Neural cell (in vitro differentiated cells): ENCODE results near the gene RAET1G. TPM values are rescaled to one million over a fixed set of nuclear protein-coding genes. Genes with fewer than 3 reads are reported as not detected.

Experiments used
- H2AFZ ChIP-seq: fragments of 200-600, 300-800 bp; sonication (generic), shearing (Covaris generic); 2 replicates; pipeline ENCODE4 v1.6.0; 2014; ENCODE audit warnings: low read depth, mild to moderate bottlenecking, antibody characterized with exemption, low read length, moderate library complexity
- H3F3A ChIP-seq: fragments of 200-600 bp; shearing (Covaris generic); 2 replicates; pipeline ENCODE4 v1.6.1; 2016; ENCODE audit warnings: mild to moderate bottlenecking, moderate library complexity, mixed read lengths, antibody characterized with exemption, low read length; ENCODE audit not compliant: insufficient read depth, poor library complexity, severe bottlenecking
- H3K27ac ChIP-seq: fragments of 200-600, 300-800 bp; sonication (generic), shearing (Covaris generic); 2 replicates; pipeline ENCODE4 v1.5.1; 2014; ENCODE audit warnings: mild to moderate bottlenecking, low read length, moderate library complexity
- H3K27me3 ChIP-seq: fragments of 300-800, 200-600 bp; sonication (generic), shearing (Covaris generic); 2 replicates; pipeline ENCODE4 v1.6.0; 2014; ENCODE audit warnings: mild to moderate bottlenecking, low read depth, low read length, moderate library complexity; ENCODE audit not compliant: insufficient read depth
- H3K36me3 ChIP-seq: fragments of 300-800, 200-600 bp; sonication (generic), shearing (Covaris generic); 2 replicates; pipeline ENCODE4 v1.5.1; 2014; ENCODE audit warnings: mild to moderate bottlenecking, antibody characterized with exemption, low read length, moderate library complexity; ENCODE audit not compliant: insufficient read depth
- H3K4me2 ChIP-seq: fragments of 300-800, 200-600 bp; sonication (generic), shearing (Covaris generic); 2 replicates; pipeline ENCODE4 v1.6.0; 2014; ENCODE audit warnings: mild to moderate bottlenecking, low read length
- H3K4me3 ChIP-seq: fragments of 300-800, 200-600 bp; sonication (generic), shearing (Covaris generic); 2 replicates; pipeline ENCODE4 v1.5.1; 2014; ENCODE audit warnings: mild to moderate bottlenecking, low read length, moderate library complexity
- H3K79me2 ChIP-seq: fragments of 200-600 bp; shearing (Covaris generic); replicated peaks from 2 replicates; pipeline ENCODE4 v1.6.0; 2014; ENCODE audit warnings: mild to moderate bottlenecking, low read length, moderate library complexity; ENCODE audit not compliant: insufficient read depth
- H3K9ac ChIP-seq: fragments of 300-800, 200-600 bp; sonication (generic), shearing (Covaris generic); 2 replicates; pipeline ENCODE4 v1.6.1; 2016; ENCODE audit warnings: mild to moderate bottlenecking, low read length, mixed read lengths
- H3K9me2 ChIP-seq: fragments of 200-600 bp; shearing (Covaris generic); 2 replicates; pipeline ENCODE4 v1.6.1; 2016; ENCODE audit warnings: mild to moderate bottlenecking, low read length, mixed read lengths; ENCODE audit not compliant: insufficient read depth
- H3K9me3 ChIP-seq: fragments of 200-600, 300-800 bp; sonication (generic), shearing (Covaris generic); 2 replicates; pipeline ENCODE4 v1.6.1; 2016; ENCODE audit warnings: mild to moderate bottlenecking, mixed run types, low read length, moderate library complexity, mixed read lengths
- H4K20me1 ChIP-seq: fragments of 200-600 bp; shearing (Covaris generic); 2 replicates; pipeline ENCODE4 v1.6.1; 2016; ENCODE audit warnings: mild to moderate bottlenecking, mixed run types; ENCODE audit not compliant: insufficient read depth
- CTCF ChIP-seq: fragments of 450-650 bp; IDR thresholded peaks from 2 replicates; pipeline ENCODE4 v1.5.1; 2014; ENCODE audit warnings: antibody characterized with exemption, mild to moderate bottlenecking, moderate library complexity; ENCODE audit not compliant: poor library complexity, severe bottlenecking
- EP300 ChIP-seq: fragments of 450-650 bp; conservative IDR thresholded peaks from 2 replicates; pipeline ENCODE4 v1.6.1; 2014; ENCODE audit warnings: antibody characterized with exemption, mild to moderate bottlenecking, moderate library complexity; ENCODE audit not compliant: poor library complexity, severe bottlenecking
- EZH2 ChIP-seq: fragments of 200-600, 300-800 bp; shearing (Covaris generic), sonication (generic); IDR thresholded peaks from 2 replicates; pipeline ENCODE4 v1.6.1; 2014; ENCODE audit warnings: antibody characterized with exemption, low read length, borderline replicate concordance, mild to moderate bottlenecking; ENCODE audit not compliant: insufficient read depth, poor library complexity, severe bottlenecking
- MXI1 ChIP-seq: fragments of 450-650 bp; conservative IDR thresholded peaks from 2 replicates; pipeline ENCODE4 v1.6.1; 2014; ENCODE audit warnings: antibody characterized with exemption, mild to moderate bottlenecking; ENCODE audit not compliant: poor library complexity, severe bottlenecking
- POLR2AphosphoS5 ChIP-seq: IDR thresholded peaks from 2 replicates; pipeline ENCODE4 v1.6.1; 2012
- RAD21 ChIP-seq: fragments of 450-650 bp; conservative IDR thresholded peaks from 2 replicates; pipeline ENCODE4 v1.6.1; 2014; ENCODE audit warnings: antibody characterized with exemption, mild to moderate bottlenecking, moderate library complexity
- REST ChIP-seq: IDR thresholded peaks from 2 replicates; pipeline ENCODE4 v1.6.1; 2012; ENCODE audit warnings: borderline replicate concordance
- SMC3 ChIP-seq: fragments of 450-650 bp; conservative IDR thresholded peaks from 2 replicates; pipeline ENCODE4 v1.6.1; 2014; ENCODE audit warnings: antibody characterized with exemption, mild to moderate bottlenecking, moderate library complexity; ENCODE audit not compliant: poor library complexity
- TAF1 ChIP-seq: IDR thresholded peaks from 2 replicates; pipeline ENCODE4 v1.6.1; 2012; ENCODE audit warnings: low read depth
- polyA plus RNA-seq: library from polyadenylated mRNA; depleted of rRNA; stranded (reverse); fragments of >200 nt; gene quantifications from 2 replicates; pipeline ENCODE4 v1.2.3, GENCODE V29; 2014

RAET1G gene
- polyA plus RNA-seq, 1 donor from 2014 or later: not detected

DNA sequence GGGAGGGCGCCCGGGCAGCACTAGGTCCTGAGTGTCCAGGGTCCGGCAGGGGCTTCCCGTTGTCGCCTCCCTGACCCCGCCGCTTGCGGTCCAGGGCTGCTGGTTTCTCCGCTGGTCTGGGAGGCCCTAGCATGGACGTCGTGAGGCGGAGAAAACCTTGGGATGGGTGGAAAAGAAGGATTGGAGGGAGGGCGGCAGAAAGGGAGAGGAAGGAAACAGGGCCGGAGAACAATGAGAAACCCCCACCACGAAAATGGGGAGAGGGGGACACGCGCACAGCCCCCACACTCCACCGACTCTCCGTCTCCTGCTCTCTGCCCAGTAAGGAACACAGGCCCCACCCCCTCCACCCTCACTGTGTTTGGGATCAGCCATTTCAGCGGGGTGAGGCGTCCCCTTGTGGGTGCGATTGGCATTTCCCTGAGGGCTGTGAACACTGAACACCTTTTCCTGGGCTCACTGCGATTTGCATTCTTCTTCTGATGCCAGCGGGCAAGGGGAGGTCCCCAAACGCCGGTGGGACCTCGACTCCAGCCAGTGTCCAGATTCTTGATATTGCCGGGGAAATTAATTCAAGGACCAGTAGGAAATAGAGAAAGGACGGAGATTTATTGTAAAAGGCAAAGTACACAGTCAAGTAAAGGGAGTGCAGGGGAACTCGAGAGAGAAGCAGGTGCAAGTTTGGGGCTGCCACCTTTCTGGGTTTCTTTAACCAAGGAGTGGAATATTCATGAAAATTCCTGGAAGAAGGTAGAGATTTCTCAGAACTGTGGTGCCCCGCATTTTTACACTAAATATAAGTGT is 3.3 kb upstream of the RAET1G start:
- no peak overlapping the region for H3K4me2 ChIP-seq
- no peaks in the 10 kb centered on the region for H3K9me2 ChIP-seq
- no peaks in the 10 kb centered on the region for H3K79me2 ChIP-seq
- H3K27ac ChIP-seq: no peak overlapping the region
- peaks cover 4% of the 10 kb centered on the region for H3K9me3 ChIP-seq
- H2AFZ ChIP-seq: no peak overlapping the region
- H4K20me1 ChIP-seq: no peaks in the 10 kb centered on the region
- H3K36me3 ChIP-seq: no peaks in the 10 kb centered on the region
- peak overlapping the region; percentile 30 for H3K4me3 ChIP-seq
- H3K9ac ChIP-seq: no peak overlapping the region
- H3F3A ChIP-seq: no peaks in the 10 kb centered on the region
- TF ChIP-seq RAD21: peak; percentile 45
- TF ChIP-seq CTCF: peak; percentile 60
- TF ChIP-seq SMC3: peak; percentile 54
- TF ChIP-seq EP300: no peak
- peaks cover 86% of the 10 kb centered on the region for H3K27me3 ChIP-seq

DNA sequence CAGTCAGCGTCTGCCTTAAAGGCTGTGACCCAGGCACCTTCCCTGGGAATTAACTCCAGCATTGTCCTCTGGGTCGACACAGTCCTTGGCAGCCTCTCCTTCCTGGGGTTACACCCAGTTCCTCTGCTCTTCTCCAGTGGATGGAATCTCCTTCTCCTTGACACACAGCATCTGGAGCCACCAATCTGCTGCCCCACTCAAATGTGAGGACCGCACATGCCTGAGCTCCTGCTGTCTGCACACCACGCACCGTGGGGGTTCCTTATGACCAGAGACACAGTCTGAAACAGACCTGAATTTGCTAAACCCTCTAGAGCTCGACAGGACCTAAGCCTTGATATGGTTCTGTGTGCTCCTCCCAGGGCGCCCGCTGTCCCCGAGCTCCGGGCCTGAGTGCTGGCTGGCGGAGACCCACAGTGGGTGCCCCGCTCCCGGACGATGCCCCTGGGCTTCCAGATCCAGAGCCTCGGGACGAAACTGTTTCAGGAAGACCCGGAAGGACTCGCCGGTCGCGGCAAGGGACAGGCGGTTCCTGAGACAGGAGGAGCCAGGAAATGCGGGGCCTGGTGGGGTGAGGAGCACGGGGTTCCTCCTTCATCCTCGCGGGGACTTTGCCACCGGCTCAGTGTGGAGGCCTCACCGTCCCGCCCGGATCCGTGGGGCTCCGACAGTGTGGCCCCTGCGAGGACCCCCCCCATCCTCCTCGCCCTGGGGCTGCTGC is 2.5 kb upstream of the RAET1G start:
- H3K9ac ChIP-seq: no peak overlapping the region
- peaks cover 4% of the 10 kb centered on the region for H3K9me3 ChIP-seq
- peak overlapping the region; percentile 30 for H3K4me3 ChIP-seq
- no peaks in the 10 kb centered on the region for H3K9me2 ChIP-seq
- H3K36me3 ChIP-seq: no peaks in the 10 kb centered on the region
- peaks cover 85% of the 10 kb centered on the region for H3K27me3 ChIP-seq
- no peak for TF ChIP-seq SMC3
- no peak for TF ChIP-seq POLR2AphosphoS5
- no peak for TF ChIP-seq EZH2
- no peak for TF ChIP-seq MXI1
- no peak for TF ChIP-seq REST
- TF ChIP-seq EP300: no peak
- no peak for TF ChIP-seq RAD21
- TF ChIP-seq CTCF: no peak
- no peak for TF ChIP-seq TAF1
- no peaks in the 10 kb centered on the region for H4K20me1 ChIP-seq
- H3F3A ChIP-seq: no peaks in the 10 kb centered on the region
- no peak overlapping the region for H2AFZ ChIP-seq
- no peaks in the 10 kb centered on the region for H3K79me2 ChIP-seq
- no peak overlapping the region for H3K27ac ChIP-seq
- no peak overlapping the region for H3K4me2 ChIP-seq
